Lower leg skin (tissue), 3 donors: Measurements from ENCODE around the gene RHPN2.

Experiments used
- POLR2A ChIP-seq, 2 donors: fragments of 450-650 bp; IDR thresholded peaks; one replicate each; pipeline ENCODE4 v1.6.1; 2016 to 2017; ENCODE audit warnings: antibody characterized with exemption in 2 of 2, mild to moderate bottlenecking in 1 of 2, moderate library complexity in 1 of 2
- TF ChIP-seq, protein P1 (sequence below), 3 donors: fragments of 450-650 bp; IDR thresholded peaks; one replicate each; pipeline ENCODE4 v1.5.1; 2016; ENCODE audit warnings: antibody characterized with exemption in 3 of 3, mild to moderate bottlenecking in 3 of 3, moderate library complexity in 2 of 3

GRCh38 chr19:33052352-33052972, 12.2 kb downstream of the RHPN2 start:
- no peak for TF ChIP-seq POLR2A (IDR thresholded peaks at IDR 0.05)
- TF ChIP-seq, protein P1, sequence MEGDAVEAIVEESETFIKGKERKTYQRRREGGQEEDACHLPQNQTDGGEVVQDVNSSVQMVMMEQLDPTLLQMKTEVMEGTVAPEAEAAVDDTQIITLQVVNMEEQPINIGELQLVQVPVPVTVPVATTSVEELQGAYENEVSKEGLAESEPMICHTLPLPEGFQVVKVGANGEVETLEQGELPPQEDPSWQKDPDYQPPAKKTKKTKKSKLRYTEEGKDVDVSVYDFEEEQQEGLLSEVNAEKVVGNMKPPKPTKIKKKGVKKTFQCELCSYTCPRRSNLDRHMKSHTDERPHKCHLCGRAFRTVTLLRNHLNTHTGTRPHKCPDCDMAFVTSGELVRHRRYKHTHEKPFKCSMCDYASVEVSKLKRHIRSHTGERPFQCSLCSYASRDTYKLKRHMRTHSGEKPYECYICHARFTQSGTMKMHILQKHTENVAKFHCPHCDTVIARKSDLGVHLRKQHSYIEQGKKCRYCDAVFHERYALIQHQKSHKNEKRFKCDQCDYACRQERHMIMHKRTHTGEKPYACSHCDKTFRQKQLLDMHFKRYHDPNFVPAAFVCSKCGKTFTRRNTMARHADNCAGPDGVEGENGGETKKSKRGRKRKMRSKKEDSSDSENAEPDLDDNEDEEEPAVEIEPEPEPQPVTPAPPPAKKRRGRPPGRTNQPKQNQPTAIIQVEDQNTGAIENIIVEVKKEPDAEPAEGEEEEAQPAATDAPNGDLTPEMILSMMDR (IDR thresholded peaks at IDR 0.05): no peak
